Lower leg skin (tissue), 4 donors: ENCODE measurements around the gene ZBTB20. TPM values are rescaled to one million over a fixed set of nuclear protein-coding genes. Genes with fewer than 3 reads are reported as not detected.

Experiments
- DNase-seq, 2 donors: peaks; one replicate each; pipeline ENCODE4 v3.0.0-alpha.2; 2019; ENCODE audit warnings: low spot score in 2 of 2
- H3K4me3 ChIP-seq: fragments of 200-600 bp; sonication (generic); 2 replicates; pipeline ENCODE4 v1.5.1; 2017; ENCODE audit warnings: mild to moderate bottlenecking, low read depth; ENCODE audit not compliant: poor library complexity, severe bottlenecking
- CTCF ChIP-seq, 3 donors: fragments of 450-650 bp; IDR thresholded peaks; one replicate each; pipeline ENCODE4 v1.5.1; 2016; ENCODE audit warnings: antibody characterized with exemption in 3 of 3, mild to moderate bottlenecking in 3 of 3, moderate library complexity in 2 of 3
- POLR2A ChIP-seq, 2 donors: fragments of 450-650 bp; IDR thresholded peaks; one replicate each; pipeline ENCODE4 v1.6.1; 2016 to 2017; ENCODE audit warnings: antibody characterized with exemption in 2 of 2, mild to moderate bottlenecking in 1 of 2, moderate library complexity in 1 of 2
- WGBS, 2 donors: methylation state at CpG; one replicate each; pipeline ENCODE4 v1.1.5; 2018; 5-methylcytosine and 5-hydroxymethylcytosine counted together
- intact Hi-C: fragments of 100-400 bp; cut with DNase I; formaldehyde crosslinking; loops from one replicate; pipeline ENCODE4 v1.15.0; 2023; ENCODE audit warnings: low total_unique reads
- total RNA-seq, 4 donors: library from RNA; depleted of rRNA; stranded (reverse); fragments of >200 nt; gene quantifications; one replicate each; pipeline ENCODE4 v1.1.0, GENCODE V29; 2016

Gene ZBTB20
- total RNA-seq, 4 donors from 2014 or later, result 22.5 to 41.9 (median 33.1) TPM

- no peak overlapping the region for H3K4me3 ChIP-seq
- DNase-seq, result no peak
- TF ChIP-seq POLR2A (IDR thresholded peaks at IDR 0.05), result no peak
- TF ChIP-seq CTCF (IDR thresholded peaks at IDR 0.05), result no peak
- 51 to 59% methylated on average over 1 of the region's 1 CpG for WGBS, 2 donors
- intact Hi-C loops, result loop anchor here (10.0 kb wide), 1 partner anchor 448 kb away; no protein-coding TSS in a partner anchor
Measured at GRCh38 chr3:114527036-114527644, 619.9 kb downstream of the ZBTB20 start.

DNA sequence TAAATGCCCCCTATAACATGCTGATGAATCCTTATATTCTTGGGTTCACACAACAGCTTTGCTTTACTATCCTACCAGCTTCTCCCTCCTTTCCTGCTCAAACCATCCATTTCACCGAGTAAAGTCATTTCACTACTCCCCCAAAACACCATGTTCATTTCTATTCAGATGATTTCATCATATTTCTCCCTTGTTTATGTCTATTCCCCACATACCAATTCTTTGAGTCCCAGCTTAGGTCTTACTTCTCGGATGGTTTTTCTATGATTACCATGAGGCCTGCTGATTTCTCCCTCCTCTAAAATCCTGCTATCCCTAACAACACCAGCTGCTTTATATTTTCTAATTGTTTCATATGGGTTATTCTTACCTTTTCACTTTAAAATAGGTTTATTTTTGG, 621.8 kb downstream of the ZBTB20 start:
- WGBS, 2 donors, result 92 to 98% methylated on average over 2 of the region's 2 CpGs
- no peak for TF ChIP-seq CTCF (IDR thresholded peaks at IDR 0.05)
- TF ChIP-seq POLR2A (IDR thresholded peaks at IDR 0.05), result no peak
- intact Hi-C loops, result loop anchor here (10.0 kb wide), 1 partner anchor 450 kb away; no protein-coding TSS in a partner anchor
- H3K4me3 ChIP-seq, result no peak overlapping the region
- no peak for DNase-seq

GRCh38 chr3:114519415-114519814, 627.7 kb downstream of the ZBTB20 start:
- DNase-seq, result no peak
- 7 to 18% methylated on average over 3 of the region's 3 CpGs for WGBS, 2 donors
- no peak overlapping the region for H3K4me3 ChIP-seq
- TF ChIP-seq POLR2A (IDR thresholded peaks at IDR 0.05), result no peak
- TF ChIP-seq CTCF (IDR thresholded peaks at IDR 0.05), result no peak
- intact Hi-C loops, result no loop called here

DNA sequence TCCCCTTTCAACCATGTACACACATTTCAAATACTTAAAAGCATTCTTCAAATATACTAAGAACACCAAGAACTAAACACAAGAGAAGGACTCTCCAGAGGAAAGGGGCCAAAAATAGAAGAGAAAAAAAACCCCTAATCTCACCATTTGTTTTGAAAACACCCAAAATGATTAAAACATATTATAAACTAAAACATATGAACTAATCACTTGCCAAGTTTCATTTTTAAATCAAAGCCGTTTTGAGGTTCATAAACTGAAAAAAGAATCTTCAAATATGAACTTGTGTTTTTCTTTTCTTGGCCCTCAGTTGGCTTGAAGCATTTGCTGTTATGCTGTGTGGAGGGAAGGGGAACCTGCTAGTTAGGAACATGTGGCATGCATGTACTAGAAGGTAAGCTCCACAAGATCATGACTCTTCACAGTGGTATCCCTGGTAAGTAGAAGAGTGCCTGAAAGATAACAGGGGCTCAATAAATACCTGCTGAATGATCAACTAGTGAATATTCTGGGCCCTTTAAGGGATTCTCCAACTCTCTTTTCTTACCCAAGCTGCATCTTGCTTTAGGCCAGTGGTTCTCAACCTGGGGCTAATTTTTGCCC, 628.8 kb downstream of the ZBTB20 start:
- intact Hi-C loops, result no loop called here
- 39 to 40% methylated on average over 1 of the region's 1 CpG for WGBS, 2 donors
- DNase-seq, result no peak

DNA sequence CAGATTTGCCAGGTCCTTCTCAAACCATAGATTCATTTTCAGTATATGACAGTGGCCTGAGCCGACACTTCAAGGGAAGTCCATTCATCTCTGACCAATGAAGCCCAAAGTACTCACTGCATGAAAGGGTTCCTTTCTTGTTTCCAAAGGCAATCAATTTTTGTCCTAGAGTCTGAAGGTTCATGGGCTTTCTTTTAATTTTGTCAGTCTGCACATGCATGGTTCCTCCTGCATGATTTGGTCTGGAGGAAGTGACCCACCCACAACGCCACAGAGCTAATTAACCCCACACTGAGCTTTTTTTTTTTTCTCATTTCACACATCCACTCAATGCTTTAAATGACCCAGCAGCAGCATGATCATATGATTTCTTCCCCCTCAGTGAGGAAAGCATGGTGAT, 636.9 kb downstream of the ZBTB20 start:
- DNase-seq, result no peak
- H3K4me3 ChIP-seq, result no peak overlapping the region
- TF ChIP-seq POLR2A (IDR thresholded peaks at IDR 0.05), result no peak
- no peak for TF ChIP-seq CTCF (IDR thresholded peaks at IDR 0.05)
- WGBS, 2 donors, result 75 to 77% methylated on average over 2 of the region's 2 CpGs
- intact Hi-C loops, result no loop called here

More for the DNA sequence above, 628.8 kb downstream of the ZBTB20 start:
- no peak overlapping the region for H3K4me3 ChIP-seq
- TF ChIP-seq POLR2A (IDR thresholded peaks at IDR 0.05), result no peak
- no peak for TF ChIP-seq CTCF (IDR thresholded peaks at IDR 0.05)
